ENCODE measurements around the gene KRT80. TPM values are rescaled to one million over a fixed set of nuclear protein-coding genes. Genes with fewer than 3 reads are reported as not detected.

KRT80 gene
- total RNA-seq, 2 donors from 2014 or later = 0.07 to 0.09 TPM

DNA sequence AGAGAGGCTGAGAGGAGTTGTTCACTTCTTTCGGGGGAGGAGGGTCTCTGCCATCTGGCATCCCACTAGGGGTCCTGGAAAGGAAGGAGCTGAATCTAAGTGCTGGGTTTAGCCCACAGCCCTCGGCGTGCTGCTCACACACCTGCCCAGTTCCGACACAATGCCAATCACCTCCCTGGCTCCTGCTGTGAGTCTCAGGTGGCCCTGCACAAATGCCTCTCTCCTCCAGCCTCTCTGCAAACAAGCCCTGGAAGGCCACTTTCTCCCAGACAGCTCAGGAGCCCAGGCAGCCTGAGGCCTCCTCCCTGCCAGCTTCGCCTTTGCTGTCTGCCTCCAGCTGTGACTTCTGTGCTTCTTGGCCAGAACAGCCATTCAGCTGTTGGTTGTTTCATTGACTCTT, 61.1 kb downstream of the KRT80 start:
- Mint-ChIP-seq H3K36me3 (ENCODE audit: low read depth) (no peaks in the 10 kb centered on the region), H3K4me3 (no peak overlapping the region), H3K9me3 (no peaks in the 10 kb centered on the region), H3K27me3 (ENCODE audit: insufficient read depth) (peaks cover 5% of the 10 kb centered on the region), H3K27ac (no peak overlapping the region), H3K4me1 (peaks cover 14% of the 10 kb centered on the region)
- no peak overlapping the region for H3K9ac ChIP-seq (ENCODE audit: extremely low read depth, low read length, poor library complexity, severe bottlenecking)
- no peak overlapping the region for H3K27ac ChIP-seq (ENCODE audit: low read depth, low read length)
- H3K36me3 ChIP-seq (ENCODE audit: control insufficient read depth, insufficient read depth, low read length) = no peaks in the 10 kb centered on the region
- H3K4me1 ChIP-seq (ENCODE audit: control insufficient read depth, insufficient read depth, low read length) = peaks cover 5% of the 10 kb centered on the region
- H3K27me3 ChIP-seq (ENCODE audit: control insufficient read depth, insufficient read depth, low read length, poor library complexity, severe bottlenecking) = no peaks in the 10 kb centered on the region
- 64 to 83% methylated on average over 5 of the region's 5 CpGs for WGBS, 2 experiments (ENCODE audit: insufficient coverage in 1 of 2, insufficient read length in 1 of 2)
- DNase-seq = peak; percentile 78
- no peak overlapping the region for H3K4me3 ChIP-seq (ENCODE audit: low read length)
- TF ChIP-seq, protein P1, sequence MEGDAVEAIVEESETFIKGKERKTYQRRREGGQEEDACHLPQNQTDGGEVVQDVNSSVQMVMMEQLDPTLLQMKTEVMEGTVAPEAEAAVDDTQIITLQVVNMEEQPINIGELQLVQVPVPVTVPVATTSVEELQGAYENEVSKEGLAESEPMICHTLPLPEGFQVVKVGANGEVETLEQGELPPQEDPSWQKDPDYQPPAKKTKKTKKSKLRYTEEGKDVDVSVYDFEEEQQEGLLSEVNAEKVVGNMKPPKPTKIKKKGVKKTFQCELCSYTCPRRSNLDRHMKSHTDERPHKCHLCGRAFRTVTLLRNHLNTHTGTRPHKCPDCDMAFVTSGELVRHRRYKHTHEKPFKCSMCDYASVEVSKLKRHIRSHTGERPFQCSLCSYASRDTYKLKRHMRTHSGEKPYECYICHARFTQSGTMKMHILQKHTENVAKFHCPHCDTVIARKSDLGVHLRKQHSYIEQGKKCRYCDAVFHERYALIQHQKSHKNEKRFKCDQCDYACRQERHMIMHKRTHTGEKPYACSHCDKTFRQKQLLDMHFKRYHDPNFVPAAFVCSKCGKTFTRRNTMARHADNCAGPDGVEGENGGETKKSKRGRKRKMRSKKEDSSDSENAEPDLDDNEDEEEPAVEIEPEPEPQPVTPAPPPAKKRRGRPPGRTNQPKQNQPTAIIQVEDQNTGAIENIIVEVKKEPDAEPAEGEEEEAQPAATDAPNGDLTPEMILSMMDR (conservative IDR thresholded peaks at IDR 0.05) = no peak
- H3K9me3 ChIP-seq (ENCODE audit: control insufficient read depth, low read length) = no peaks in the 10 kb centered on the region

DNA sequence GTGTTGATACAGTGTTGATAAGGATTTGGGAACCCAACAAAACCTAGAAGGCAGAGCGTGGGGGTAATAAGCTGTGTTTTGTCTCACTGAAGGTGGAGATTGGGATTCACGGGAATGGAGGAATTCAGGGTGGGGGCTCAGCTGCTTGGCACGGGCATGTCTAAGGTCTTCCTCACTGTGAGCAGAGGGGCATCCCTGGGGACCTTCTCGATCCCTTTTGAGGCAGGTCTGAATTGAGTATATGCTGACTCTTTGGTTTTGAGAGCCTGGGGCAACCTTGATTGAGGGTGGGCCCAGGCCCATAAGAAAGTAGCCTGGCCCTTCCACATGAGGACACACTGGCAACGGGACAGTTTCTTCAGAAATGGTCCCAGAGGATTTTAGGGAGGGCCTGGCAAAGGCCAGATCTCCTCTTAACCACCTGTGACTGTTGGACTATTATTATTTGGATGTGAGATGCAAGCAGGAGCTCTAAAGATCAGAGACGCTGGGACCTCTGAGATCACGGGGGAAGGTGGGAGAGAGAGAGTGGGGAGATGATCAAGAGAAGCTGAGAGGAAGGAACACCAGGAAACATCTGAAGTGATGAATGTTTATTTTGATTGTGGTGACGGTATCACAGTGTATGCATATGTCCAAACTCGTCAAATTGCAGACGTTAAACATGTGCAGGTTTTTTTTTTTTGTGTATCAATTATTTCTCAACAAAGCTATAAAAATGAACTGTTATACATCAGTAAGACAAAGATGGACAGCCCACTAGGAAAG, 63.9 kb downstream of the KRT80 start:
- H3K4me3 Mint-ChIP-seq = no peak overlapping the region
- H3K9me3 ChIP-seq (ENCODE audit: control insufficient read depth, low read length) = no peaks in the 10 kb centered on the region
- H3K27me3 Mint-ChIP-seq (ENCODE audit: insufficient read depth) = peaks cover 7% of the 10 kb centered on the region
- H3K4me1 Mint-ChIP-seq = peaks cover 26% of the 10 kb centered on the region
- H3K27ac Mint-ChIP-seq = no peak overlapping the region
- no peaks in the 10 kb centered on the region for H3K36me3 Mint-ChIP-seq (ENCODE audit: low read depth)
- H3K9me3 Mint-ChIP-seq = no peaks in the 10 kb centered on the region
- H3K36me3 ChIP-seq (ENCODE audit: control insufficient read depth, insufficient read depth, low read length) = no peaks in the 10 kb centered on the region
- H3K9ac ChIP-seq (ENCODE audit: extremely low read depth, low read length, poor library complexity, severe bottlenecking) = no peak overlapping the region
- H3K4me3 ChIP-seq (ENCODE audit: low read length) = no peak overlapping the region
- no peak overlapping the region for H3K27ac ChIP-seq (ENCODE audit: low read depth, low read length)
- TF ChIP-seq, protein P1 (conservative IDR thresholded peaks at IDR 0.05) = no peak
- no peaks in the 10 kb centered on the region for H3K27me3 ChIP-seq (ENCODE audit: control insufficient read depth, insufficient read depth, low read length, poor library complexity, severe bottlenecking)
- WGBS, 2 experiments (ENCODE audit: insufficient coverage in 1 of 2, insufficient read length in 1 of 2) = 91 to 100% methylated on average over 7 to 10 of the region's 10 CpGs
- H3K4me1 ChIP-seq (ENCODE audit: control insufficient read depth, insufficient read depth, low read length) = peaks cover 5% of the 10 kb centered on the region
- DNase-seq = peak; percentile 36

DNA sequence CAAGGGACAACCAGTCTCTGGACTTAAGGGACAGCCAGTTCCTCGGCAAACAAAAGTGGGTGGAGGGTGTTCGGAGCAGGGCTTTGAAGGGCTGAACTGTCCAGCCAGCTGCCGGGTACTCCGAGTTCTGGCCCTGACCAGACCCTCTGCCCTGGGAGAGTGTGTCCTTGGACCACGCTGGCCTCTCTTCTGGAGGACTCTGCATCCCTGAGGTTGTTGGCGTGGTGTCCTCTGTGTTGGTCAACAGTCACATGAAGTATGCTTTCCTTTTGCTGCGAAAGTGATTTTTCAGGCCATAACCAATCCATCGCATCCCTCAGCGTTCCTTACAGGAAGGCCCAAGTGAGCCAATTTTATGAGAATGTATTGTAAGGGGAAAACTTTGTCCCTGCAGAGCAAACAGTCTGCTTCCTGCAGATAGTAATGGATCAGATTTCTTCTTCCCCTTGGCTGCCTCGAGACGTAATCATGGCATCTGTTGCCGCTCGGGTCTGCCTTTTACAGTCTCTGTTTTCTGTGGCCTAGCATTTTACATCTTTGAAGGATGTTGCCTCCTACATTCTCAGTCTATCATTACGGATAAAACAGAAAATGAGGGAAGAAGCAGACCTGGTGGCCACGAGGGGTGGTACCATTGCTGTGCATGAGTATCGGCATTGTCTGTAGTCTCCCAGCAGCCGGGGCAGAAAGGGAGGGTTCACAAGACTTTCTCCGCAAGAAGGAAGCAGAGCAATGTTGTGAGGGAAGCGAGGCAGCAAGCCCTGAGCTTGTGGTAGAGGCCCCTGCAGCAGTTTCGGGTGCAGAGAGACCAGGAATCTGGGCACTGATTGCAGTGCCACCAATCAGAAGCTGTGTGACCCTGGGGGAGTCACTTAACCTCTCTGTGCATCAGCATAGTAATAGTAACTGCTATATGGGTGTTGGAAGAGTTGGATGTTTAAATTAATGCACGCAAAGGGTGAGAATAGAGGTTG, 64.9 kb downstream of the KRT80 start:
- Histone ChIP-seq H3K4me3 (ENCODE audit: low read length) (no peak overlapping the region), H3K4me1 (ENCODE audit: control insufficient read depth, insufficient read depth, low read length) (peaks cover 5% of the 10 kb centered on the region), H3K27me3 (ENCODE audit: control insufficient read depth, insufficient read depth, low read length, poor library complexity, severe bottlenecking) (no peaks in the 10 kb centered on the region), H3K9me3 (ENCODE audit: control insufficient read depth, low read length) (no peaks in the 10 kb centered on the region), H3K9ac (ENCODE audit: extremely low read depth, low read length, poor library complexity, severe bottlenecking) (no peak overlapping the region), H3K36me3 (ENCODE audit: control insufficient read depth, insufficient read depth, low read length) (no peaks in the 10 kb centered on the region), H3K27ac (ENCODE audit: low read depth, low read length) (no peak overlapping the region)
- H3K36me3 Mint-ChIP-seq (ENCODE audit: low read depth) = no peaks in the 10 kb centered on the region
- H3K9me3 Mint-ChIP-seq = no peaks in the 10 kb centered on the region
- TF ChIP-seq, protein P1 (conservative IDR thresholded peaks at IDR 0.05) = peak; percentile 24
- no peak overlapping the region for H3K27ac Mint-ChIP-seq
- H3K4me3 Mint-ChIP-seq = no peak overlapping the region
- H3K27me3 Mint-ChIP-seq (ENCODE audit: insufficient read depth) = peaks cover 3% of the 10 kb centered on the region
- peaks cover 26% of the 10 kb centered on the region for H3K4me1 Mint-ChIP-seq
- WGBS, 2 experiments (ENCODE audit: insufficient coverage in 1 of 2, insufficient read length in 1 of 2) = 88 to 93% methylated on average over 14 to 21 of the region's 21 CpGs
- peak; percentile 47 for DNase-seq

Data from endodermal cell (in vitro differentiated cells).